ENCODE data around the gene ALG11. TPM values are rescaled to one million over a fixed set of nuclear protein-coding genes. Genes with fewer than 3 reads are reported as not detected.

Gene ALG11
- total and polyA plus RNA-seq, 4 donors, result 5.4 to 34.5 (median 11.9) TPM

- TF ChIP-seq ZBTB33 (IDR thresholded peaks at IDR 0.05), result no peak
- TF ChIP-seq TAF1 (conservative IDR thresholded peaks at IDR 0.05), result peak; percentile 79
- TF ChIP-seq HNF4G (IDR thresholded peaks at IDR 0.05), result peak; percentile 12
- peak; percentile 76 to 89 for TF ChIP-seq HNF4A (conservative IDR thresholded peaks at IDR 0.05)
These were observed 13.3 kb upstream of the ALG11 start (continued) for GRCh38 chr13:51998723-51999509.

- DNase-seq (ENCODE audit: low spot score), result no peak
- TF ChIP-seq GABPA (IDR thresholded peaks at IDR 0.05 in 1 of 2, conservative IDR thresholded peaks at IDR 0.05 in 1 of 2), result no peak
- TF ChIP-seq JUND (IDR thresholded peaks at IDR 0.05), result no peak
- no peak for TF ChIP-seq TAF1 (conservative IDR thresholded peaks at IDR 0.05)
- TF ChIP-seq FOXA2 (IDR thresholded peaks at IDR 0.05), result peak; percentile 33
- no peak for TF ChIP-seq EGR1 (IDR thresholded peaks at IDR 0.05; ENCODE audit: low read depth in 2 of 2)
- TF ChIP-seq ZBTB33 (IDR thresholded peaks at IDR 0.05), result peak; percentile 51
- peak; percentile 75 for TF ChIP-seq MAX (IDR thresholded peaks at IDR 0.05)
- TF ChIP-seq RXRA (IDR thresholded peaks at IDR 0.05), result peak in 1 of 2 donors; percentile 82
- TF ChIP-seq NR2F2 (IDR thresholded peaks at IDR 0.05), result no peak
- peak; percentile 36 to 50 for TF ChIP-seq RAD21 (IDR thresholded peaks at IDR 0.05)
- TF ChIP-seq HNF4G (IDR thresholded peaks at IDR 0.05), result peak; percentile 11
- TF ChIP-seq CTCF (IDR thresholded peaks at IDR 0.05; ENCODE audit: low read depth, low read length, missing input control), result no peak
- TF ChIP-seq FOXA1 (IDR thresholded peaks at IDR 0.05), result peak; percentile 45
- peak; percentile 42 for TF ChIP-seq SP1 (IDR thresholded peaks at IDR 0.05)
- TF ChIP-seq REST (IDR thresholded peaks at IDR 0.05), result peak; percentile 91
- TF ChIP-seq HNF4A (conservative IDR thresholded peaks at IDR 0.05), result peak; percentile 67 to 87
- TF ChIP-seq ATF3 (IDR thresholded peaks at IDR 0.05), result no peak
- peak; percentile 38 for TF ChIP-seq YY1 (IDR thresholded peaks at IDR 0.05)
- Histone ChIP-seq H3K4me3 (ENCODE audit: low read depth in 1 of 3, low read length in 3 of 3) (no peak overlapping the region), H3K27ac (ENCODE audit: low read depth in 1 of 2, low read length in 2 of 2) (peak overlapping the region; percentile 69 to 72), H3K36me3 (ENCODE audit: control insufficient read depth in 4 of 4, insufficient read depth in 3 of 4, low read depth in 1 of 4, low read length in 3 of 4) (no peaks in the 10 kb centered on the region), H3K27me3 (ENCODE audit: control insufficient read depth in 4 of 4, insufficient read depth in 4 of 4, low read length in 3 of 4) (no peaks in the 10 kb centered on the region), H3K9ac (ENCODE audit: low read depth in 1 of 2, low read length in 2 of 2) (no peak overlapping the region), H3K9me3 (ENCODE audit: control insufficient read depth in 4 of 4, low read length in 3 of 4) (no peaks in the 10 kb centered on the region), H3K4me1 (ENCODE audit: control insufficient read depth in 4 of 4, insufficient read depth in 4 of 4, low read length in 3 of 4) (peaks cover 10 to 55% (median 53%) of the 10 kb centered on the region in 4 donors)
- WGBS, result 33% methylated on average over 13 of the region's 13 CpGs
These were observed 12.7 kb upstream of the ALG11 start for GRCh38 chr13:51999510-51999911.

Measured in liver (tissue), 9 donors.